GM21825 (cell line): ENCODE data around the gene NHP2.

Source experiments
- ATAC-seq: cut with Tn5 transposase; IDR thresholded peaks from one replicate; pipeline ENCODE4 v1.9.1; 2021; ENCODE audit warnings: mild to moderate bottlenecking, moderate library complexity; ENCODE audit not compliant: unreplicated experiment

Gene NHP2

DNA sequence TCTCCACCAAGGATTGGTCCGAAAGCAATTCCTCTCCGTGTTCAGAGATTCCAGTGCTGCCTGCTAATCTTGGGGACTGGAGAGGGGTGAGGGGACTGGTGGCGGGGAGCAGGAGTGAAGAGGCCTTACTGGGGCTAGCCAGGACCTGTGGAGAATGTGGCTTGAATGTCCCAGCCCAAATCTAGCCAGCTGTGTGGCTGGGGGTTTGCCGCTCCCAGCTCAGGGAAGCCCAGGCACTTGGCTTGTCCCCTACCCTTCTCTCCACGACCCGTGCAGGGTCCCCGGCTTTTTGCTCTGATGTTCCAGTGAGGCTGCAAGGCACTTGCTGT, 37.9 kb downstream of the NHP2 start:
- no peak for ATAC-seq

DNA sequence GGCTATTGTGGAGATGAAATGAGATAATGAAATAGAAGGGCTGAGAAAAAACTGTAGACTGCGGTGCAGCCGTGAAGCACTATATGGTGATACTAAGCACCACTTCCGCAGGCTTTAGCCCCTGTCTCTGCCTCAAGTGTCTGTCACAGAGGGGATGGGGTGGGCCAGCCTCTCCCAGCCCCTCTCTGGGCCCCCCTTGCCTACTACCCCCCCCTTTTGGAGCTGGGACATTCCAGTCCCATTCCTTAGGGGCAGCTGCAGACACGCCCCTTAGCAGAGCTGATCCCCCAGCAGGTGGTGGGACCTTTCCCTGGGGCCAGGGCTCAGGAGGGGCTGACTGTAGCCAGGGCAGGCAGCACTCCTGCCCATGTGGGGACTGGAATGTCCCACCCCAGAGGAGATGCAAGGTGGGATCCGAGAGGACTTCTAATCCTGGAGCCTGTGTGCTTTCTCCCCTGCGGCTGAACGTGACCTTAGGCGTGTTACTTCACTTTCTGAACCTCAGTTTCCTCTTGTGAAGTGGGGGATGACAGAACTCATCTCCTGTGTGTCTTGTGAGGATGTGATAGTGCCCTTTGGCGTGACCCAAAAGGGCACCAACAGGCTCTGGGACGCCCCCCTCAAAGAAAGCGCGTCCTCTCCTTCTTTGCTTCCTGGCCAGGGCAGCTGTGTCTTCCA, 38.4 kb downstream of the NHP2 start:
- no peak for ATAC-seq

DNA sequence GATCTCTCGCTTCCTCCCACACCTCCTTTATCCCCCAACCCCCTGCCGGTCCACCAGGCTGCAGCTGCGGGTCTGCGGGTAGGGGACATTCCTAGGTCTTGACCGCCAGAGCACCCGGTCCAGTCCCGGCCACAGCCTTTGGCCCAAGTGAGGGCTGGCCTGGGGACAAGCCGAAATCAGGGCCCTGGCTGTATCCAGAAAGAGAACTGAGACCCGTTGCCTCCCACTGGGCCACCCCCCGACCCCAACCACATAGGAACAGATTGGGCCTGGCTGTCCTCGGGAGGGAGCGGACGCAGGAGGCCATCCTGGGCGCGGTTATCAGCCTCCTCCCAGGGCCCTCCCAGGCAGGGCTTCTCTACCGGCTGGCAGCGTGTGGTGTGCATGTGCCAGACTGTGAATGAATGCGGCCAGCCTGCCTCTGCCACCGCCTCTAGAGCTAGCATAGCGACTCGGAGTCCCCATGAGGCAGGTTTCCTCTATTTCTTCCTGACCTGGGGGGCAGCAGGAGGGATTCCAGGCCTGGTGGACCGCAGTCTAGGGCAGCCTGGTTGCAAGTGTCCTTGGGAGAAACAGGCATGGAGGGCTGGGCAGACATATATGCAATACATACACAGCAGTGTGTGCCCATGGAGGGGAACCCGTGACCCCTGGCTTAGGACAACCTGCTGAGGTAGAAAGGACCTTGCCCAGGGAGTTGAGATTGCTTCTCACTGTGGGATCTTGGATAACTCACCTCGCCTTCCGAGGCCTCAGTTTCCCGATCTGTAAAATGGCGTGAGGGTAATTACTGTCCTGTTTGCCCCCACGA, 39.2 kb downstream of the NHP2 start:
- no peak for ATAC-seq

DNA sequence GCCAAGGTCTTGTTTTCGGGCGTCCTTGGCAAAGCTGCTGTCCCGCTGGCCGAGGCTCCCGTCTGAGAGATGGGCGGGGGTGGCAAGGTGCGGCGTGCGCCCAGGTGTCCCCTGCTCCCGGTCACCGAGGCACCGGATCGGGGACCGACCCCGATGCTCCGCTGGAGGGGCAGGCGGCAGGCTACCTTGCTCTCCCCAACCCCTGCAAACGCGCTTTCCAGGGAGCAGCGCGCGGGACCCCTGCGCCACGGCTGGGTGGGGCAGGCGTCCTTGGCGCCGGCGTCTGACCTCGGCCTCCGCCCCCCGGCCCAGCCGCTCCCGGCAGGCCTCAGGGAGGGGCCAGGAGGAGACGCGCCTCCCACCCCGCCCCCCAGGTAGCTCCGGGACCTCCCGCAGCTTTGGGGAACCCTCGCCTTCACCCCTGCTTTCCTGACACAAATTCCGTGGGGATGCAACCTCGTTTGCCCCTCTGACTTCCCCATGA, 39.8 kb downstream of the NHP2 start:
- ATAC-seq = no peak

DNA sequence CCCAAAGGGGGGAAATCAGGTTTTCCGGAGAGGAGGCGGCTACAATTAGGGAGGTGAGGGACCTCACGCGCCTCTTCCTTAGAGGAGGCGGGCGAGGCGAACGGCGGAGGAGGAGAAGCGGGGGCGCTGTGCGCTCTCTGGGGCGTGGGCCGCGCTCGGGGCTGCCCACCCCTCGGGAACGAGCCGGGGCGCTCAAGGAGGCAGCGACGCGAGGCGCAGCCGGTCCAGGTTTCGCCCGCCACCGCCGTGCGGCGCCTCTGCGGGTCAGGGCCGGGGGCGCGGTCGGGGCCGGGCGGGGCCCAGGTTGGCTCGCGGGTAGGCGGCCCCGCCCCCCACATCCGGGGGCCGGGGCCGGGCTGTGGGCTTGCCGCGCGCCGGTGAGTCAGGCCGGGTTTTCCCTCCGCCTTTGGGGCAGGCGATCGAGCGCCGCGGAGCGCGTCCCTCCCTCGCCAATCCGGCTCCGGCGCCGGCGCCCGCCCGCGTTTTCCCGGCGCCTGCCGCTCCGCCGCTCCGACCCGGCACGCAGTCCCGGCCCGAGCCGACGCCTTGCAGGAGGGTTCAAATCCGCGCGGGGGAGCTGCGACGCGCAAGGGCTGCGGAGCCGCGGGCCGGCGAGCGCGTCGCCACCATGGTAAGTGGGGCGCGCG, 40.4 kb downstream of the NHP2 start, which contains the start of gene N4BP3:
Gene N4BP3 (plus strand): TSS at position 392 of the 647 bp plus-strand sequence. CDS start 6,052 bp downstream, outside the sequence.
- ATAC-seq = peak; percentile 59

DNA sequence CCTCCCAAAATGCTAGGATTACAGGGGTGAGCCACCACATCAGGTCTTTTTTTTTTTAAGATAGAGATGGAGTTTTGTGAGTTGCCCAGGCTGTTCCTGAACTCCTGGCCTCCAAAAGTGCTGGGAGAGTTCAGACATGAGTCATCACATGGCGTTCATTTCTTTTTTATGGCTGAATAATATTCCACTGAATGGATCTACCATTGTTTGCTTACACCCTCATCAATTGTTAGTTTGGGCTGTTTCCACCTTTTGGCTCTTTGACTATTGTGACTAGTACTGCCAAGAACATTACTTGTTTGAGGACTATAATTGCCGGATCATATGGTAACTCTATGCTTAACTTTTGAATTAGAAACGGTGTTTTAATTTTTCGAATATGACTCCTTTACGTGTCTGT, 41.1 kb downstream of the NHP2 start:
- no peak for ATAC-seq

GRCh38 chr5:178111925-178112324, 41.8 kb downstream of the NHP2 start:
- ATAC-seq = no peak

GRCh38 chr5:178110511-178110910, 43.2 kb downstream of the NHP2 start:
- no peak for ATAC-seq

GRCh38 chr5:178108966-178109365, 44.7 kb downstream of the NHP2 start:
- ATAC-seq = no peak

GRCh38 chr5:178108446-178108845, 45.2 kb downstream of the NHP2 start:
- ATAC-seq = no peak

DNA sequence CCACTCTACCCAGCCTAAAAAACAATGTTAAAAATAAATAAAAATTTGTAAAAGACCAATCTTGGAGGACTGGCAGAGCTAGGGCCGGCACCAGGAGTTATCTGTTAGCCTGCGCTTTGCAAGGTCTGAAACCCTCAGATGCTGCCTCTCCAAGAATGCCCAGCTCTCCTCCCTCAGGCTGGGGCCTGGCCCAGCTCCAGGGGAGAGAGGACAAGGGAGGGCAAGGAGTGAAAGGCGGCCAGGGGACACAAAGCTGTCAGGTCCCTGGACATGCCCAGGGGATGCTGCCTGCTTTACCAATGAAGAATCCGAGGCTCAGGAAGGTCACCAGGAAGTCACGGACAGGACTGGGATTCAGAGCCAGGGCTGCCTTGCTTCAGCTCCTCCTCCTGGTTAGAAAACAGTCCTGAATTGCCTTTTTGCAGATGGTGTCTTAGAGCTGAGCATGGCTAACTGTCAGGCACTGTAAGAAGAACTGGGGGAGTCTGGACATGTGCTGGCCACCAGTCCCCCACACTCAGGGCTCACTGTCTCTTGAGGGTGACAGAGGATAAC, 45.9 kb downstream of the NHP2 start:
- ATAC-seq = no peak

- ATAC-seq = no peak
Observed at GRCh38 chr5:178106556-178107239, 47.0 kb downstream of the NHP2 start.

DNA sequence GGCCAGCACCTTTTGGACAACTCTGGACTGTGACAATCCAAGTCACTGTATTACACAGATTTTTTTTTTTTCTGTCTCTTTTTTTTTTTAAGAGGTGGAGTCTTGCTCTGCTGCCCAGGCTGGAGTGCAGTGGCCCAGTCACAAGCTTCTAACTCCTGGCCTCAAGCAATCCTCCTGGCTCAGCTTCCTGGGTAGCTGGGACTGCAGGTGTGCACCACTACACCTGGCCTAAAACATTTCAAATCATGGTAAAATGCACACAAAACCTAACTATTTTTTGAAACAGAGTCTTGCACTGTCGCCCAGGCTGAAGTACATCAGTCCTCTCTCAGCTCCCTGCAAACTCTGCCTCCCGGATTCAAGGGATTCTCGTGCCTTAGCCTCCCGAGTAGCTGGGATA, 47.6 kb downstream of the NHP2 start:
- ATAC-seq = no peak

GRCh38 chr5:178104492-178104891, 49.2 kb downstream of the NHP2 start:
- no peak for ATAC-seq

DNA sequence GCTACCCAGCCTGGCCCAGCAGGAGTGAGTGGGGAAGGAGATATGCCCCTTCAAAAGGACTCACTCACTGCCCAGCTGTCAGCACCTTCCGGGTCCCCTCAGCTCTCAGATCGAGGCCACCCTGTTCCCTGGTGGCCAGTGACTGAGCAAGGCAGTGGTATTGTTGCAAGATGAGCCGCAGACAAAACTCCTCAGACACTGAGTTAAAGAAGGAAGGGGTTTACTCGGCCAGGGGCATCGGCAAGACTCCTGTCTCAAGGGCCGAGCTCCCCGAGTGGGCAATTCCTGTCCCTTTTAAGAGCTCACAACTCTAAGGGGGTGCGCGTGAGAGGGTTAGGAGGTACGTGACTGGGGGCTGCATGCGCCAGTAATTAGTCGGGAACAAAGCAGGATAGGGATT, 50.1 kb downstream of the NHP2 start:
- ATAC-seq = no peak
